Amniotic stem cell (primary cell): ENCODE results near the gene BIK.
A peak's percentile ranks its signal among the peaks of the same experiment; 100 is the strongest.

ENCODE experiments used
- DNase-seq: peaks from one replicate; lab custom pipeline; 2025; lab: John Stamatoyannopoulos, UW

The BIK gene

DNA sequence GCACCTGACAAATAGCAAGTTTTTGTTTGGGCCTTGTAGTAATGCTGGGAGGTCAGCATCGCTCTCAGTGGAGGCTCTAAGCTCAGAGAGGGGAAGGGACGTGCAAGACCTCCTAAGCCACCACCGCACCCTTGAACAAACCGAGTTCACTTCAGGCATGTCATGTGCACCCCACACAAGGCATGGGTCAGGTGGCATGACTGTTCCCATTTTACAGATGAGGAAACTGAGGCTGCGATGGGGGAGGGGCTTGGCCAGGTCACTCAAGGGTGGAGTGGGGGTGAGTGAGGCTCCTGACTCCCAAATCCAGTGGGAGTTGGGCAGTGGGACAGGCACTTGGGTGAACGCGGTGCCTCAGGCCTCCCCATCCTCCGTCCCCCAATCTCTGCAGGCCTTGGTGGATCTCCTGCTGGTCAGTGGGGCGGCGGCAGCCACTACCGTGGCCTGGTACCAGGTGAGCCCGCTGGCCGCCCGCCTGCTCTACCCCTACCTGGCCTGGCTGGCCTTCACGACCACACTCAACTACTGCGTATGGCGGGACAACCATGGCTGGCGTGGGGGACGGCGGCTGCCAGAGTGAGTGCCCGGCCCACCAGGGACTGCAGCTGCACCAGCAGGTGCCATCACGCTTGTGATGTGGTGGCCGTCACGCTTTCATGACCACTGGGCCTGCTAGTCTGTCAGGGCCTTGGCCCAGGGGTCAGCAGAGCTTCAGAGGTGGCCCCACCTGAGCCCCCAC is 52.0 kb downstream of the BIK start:
- no peak for DNase-seq

DNA sequence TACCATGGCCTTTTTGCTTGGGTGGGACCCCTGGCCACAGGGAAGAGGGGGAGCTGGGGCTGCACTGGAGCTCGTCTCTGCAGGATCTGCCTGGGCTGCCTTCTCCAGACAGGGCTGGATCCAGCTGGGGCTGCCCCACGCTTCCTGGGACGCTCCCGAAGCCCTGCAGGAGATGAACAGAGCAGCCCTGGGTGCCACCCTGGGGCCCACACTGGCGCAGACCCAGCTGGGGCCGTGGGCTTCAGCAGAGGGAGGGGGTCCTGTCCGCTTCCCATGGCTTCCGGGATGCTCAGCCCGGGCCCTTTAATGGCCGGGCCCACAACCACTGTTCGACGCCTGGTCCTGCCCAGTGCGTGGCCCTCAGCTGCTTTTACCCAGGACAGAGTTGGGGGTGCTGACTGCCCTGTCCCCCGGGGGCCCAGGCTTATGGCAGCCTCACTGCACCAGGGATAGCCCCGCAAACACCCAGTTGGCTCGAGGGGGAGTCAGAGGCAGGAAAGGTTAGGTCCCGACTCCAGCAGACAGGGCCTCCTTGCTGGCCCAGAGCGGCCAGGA is 52.8 kb downstream of the BIK start:
- DNase-seq = no peak

DNA sequence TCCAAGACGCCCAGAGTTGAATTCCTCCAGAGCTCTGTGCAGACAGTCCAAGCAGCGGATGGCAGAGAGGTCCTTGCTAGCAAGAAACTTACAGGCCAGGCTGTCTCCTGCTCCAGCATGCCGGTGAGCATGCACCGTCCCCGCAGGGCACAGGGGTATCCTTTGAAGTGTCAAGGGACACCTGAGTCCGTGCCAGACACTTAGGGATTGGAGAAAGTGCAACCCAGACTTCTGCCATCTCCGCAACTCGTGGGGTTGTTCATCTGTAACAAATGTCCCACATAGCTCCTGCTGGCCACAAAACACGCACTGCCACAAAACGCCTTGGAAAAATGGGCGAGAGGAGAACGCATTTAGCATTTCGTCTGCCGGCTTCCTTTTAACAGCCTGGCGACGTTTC is 54.1 kb downstream of the BIK start:
- no peak for DNase-seq

DNA sequence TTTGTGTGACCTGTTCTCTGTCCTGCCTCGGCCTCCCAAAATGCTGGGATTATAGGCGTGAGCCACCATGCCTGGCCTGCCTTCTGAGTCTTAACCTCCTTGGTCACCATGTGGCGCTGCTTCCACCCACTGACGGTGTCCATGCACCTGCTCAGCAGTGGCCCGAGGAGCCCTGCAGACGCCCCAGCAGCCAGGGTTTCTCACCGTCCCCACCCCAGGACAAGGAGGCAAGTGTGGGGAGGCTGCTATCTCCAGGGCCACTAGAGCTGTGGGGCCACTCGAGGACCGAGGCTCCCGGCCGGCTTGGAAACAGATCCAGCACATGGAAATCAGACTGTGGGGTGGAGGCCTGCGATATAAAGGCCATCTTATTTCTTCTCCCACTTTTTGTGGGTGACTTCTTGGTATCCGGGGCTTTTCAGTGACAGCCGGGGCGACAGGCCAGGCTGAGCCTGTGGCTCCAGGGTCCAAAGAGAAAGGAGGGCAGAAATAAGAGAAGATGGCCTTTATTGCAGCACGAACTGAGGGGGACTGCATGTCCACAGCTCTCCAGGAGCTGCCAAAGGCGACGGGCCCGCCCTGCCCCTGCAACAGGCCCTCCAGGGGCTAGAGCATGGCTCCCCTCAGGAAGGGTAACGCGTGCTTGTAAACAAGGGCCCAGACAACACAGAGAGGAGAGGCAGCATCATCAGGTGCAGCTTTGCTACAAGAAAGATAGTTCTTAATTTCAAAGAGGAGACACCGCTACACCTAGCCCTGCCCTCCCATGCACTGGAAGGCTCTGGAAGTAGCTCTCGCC is 55.8 kb downstream of the BIK start:
- no peak for DNase-seq

DNA sequence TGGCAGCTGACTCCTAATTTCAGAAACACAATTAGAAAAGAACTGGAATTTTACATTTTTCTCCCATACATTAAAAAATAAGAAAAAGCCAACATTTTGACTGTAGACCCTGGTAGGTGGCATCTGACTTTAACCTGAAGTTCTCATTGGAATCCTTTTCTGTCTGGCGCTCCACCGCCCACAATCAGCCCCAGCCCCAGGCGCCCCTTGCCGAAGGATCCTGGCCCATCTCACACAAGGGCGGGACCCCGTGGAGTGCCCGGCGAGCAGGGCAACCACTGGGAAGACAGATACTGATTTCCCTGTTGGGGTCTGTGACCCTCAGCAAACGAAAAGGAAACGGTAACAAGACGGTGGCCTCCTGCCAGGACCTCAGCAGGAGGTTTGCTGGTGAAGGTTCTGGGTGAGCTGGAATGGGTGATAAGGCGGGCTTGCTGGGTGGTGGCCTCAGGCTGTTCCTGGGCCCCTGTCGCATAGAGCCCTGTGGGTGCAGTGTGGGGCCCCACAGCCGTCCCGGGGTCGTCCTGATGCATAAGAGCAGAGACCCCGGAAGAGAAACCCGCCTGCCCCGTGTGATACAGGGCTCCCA is 56.5 kb downstream of the BIK start:
- no peak for DNase-seq

DNA sequence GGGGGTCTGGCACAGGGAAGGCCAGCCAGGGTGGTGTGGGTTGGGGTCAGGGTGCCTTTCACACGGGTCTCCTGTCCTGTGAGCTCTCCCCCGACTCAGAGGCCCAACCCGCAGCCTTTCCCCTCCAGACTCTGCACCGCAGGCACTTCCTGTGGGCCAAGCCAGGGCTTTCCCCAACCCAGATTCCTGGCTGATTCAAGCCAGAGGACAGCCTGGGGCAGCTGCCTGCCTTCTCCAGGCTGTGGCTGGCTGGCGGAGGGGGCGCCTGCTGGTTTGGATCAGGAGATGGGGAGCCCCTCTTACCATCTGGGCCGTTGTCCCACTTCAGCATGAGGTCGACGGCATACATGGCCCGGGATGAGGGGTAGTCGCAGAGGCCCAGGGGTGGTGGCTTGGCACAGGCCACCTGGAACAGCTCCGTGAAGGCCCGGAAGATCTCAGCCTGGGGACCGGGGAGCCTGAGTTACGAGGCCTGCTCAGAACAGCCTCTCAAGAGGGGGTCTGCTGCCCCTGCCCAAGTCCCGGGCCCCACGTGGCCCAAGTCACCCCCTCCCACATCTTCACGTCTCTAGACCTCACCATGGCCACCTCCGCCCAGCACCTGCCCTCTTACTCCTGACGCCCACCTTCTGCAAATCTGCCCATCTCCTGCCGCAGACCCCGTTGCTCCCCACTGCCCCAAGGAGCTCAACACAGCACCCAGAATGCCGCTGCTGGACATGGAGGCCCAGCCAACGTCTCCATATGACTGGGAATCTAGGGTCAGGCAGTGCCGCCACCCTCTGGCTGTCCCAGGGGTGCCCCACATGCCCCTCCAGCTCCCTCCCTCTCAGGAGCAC is 58.1 kb downstream of the BIK start:
- peak; percentile 54 for DNase-seq

DNA sequence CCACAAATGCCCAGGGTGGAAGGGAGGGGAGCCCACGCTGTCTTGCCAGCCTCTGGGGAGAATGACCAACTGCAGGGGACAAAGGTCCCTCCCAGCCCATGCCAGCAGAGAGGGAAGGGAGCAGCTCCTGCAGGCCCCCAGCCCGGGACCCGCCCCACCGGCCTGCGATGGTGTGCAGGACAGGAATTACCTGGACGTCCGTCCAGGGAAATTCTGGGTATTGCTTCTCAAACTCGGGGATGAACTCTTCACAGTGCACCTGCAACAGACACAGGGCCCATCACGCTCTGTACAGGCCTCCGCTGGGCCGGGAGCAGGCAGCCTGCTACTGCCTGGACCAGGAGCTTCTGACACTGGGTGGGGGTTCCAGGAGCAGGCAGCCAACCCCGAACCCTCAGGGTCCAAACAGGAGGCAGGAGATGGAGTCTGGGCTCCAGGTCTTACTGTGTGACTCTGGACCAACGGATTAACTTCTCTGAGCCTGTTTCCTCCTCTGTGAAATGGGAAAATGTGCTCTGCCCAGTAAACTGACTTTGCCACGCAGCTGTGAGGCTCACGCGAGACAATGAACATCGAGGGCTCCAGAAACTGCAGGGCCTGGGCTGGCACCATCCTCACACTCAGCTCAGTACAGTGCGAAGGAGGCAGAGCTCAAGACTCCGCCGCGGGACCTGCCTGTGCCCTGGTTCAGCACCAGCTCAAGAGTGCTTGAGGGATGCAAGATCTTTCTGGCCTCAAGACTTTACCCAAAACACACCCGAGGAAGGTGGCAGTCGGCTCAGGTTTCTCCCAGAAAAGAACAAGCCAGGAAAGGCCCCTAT is 59.0 kb downstream of the BIK start:
- no peak for DNase-seq

DNA sequence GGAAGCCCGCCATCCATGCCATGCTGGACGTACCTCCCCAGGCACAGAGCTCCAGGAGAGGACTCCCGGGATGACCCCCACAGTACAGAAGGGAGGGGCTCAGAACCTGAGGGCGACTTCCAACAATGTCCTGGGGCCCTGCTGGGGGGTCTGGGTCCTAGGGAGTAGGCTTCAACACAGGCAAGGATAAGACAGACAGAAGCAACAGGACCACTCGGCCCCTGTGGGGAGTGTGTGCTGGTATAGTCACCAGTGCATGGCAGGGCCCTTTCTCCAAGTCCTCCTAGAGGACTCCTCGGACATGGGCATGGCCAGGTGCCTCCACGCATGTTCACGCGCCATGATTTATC is 59.6 kb downstream of the BIK start:
- DNase-seq = no peak

DNA sequence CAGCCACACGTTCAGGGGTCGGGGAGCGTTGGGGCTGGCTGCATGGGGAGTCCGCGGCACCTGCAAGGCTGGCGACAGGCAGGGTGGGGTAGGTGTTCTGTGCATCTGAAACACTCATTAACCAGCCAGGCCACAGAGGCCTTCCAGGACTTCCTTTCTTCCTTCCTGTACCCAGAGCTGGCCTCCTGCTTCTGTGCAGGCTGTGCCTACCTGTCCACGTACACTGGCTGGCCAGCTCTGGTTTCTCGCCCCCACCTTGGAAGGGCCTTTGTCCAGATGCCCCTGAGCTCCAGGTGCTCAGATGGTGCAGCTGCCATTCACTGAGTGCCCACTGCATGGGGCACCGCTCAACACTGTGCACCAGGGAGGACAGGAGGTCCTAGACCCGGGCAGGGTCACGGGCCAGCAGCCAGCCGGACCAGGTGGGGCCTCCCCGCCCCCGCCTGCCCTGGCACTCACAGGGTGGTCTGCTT is 60.5 kb downstream of the BIK start:
- DNase-seq = no peak

DNA sequence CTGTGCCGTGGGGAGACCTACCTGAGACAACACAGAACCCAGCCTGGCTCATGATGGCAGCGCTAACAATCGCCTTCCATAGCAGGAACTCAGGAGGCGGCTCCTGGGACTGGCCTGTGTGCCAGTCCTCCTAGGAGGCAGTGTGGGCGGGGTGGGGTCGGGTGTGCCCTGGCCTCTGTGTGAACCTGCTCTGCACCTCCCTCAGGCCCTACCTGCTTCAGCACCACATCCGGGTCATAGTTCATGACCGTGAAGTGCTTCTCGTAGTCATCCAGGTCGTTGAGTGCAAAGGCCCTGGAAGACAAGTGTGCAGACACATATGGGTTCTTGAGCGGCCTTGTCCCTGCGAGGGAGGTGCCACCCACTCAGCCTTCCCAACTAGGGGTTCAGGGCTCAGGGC is 61.1 kb downstream of the BIK start:
- DNase-seq = no peak

DNA sequence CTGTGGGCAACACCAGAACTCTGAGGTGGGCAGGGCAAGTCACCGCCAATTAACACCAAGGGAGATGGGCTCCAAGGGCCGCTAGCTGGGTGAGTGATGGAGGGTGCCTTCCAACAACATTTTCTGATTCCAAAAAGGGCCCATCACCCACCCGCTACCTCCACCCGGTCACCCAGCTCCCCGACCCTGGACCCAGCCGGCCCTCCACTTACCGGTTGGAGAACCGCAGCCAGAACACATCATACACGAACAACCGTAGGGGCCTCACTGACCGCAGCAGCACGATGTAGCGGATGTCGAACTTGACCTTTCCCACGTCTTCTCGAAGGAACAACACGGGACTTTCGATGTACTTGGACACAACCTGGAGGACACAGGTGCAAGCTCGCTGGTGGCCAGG is 61.6 kb downstream of the BIK start:
- DNase-seq = no peak

DNA sequence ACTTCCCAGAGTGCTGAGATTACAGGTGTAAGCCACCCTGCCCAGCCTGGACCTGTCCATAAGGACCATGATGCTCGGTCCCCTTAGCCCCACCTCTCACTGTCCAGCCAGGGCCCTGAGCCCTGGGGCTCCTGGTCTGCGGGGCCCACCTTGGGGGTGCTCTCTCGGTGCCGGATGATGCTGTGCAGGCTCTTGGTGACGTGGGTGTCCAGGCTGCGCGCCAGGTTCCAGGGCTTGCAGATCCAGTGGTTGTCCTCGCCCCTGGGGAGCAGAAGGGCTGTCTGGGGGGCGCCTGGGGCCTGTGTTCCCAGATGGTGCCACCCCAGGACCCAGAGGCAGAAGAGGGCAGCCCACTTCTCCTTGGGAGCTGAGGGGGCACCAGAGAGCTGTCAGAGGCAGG is 63.0 kb downstream of the BIK start:
- DNase-seq = no peak

DNA sequence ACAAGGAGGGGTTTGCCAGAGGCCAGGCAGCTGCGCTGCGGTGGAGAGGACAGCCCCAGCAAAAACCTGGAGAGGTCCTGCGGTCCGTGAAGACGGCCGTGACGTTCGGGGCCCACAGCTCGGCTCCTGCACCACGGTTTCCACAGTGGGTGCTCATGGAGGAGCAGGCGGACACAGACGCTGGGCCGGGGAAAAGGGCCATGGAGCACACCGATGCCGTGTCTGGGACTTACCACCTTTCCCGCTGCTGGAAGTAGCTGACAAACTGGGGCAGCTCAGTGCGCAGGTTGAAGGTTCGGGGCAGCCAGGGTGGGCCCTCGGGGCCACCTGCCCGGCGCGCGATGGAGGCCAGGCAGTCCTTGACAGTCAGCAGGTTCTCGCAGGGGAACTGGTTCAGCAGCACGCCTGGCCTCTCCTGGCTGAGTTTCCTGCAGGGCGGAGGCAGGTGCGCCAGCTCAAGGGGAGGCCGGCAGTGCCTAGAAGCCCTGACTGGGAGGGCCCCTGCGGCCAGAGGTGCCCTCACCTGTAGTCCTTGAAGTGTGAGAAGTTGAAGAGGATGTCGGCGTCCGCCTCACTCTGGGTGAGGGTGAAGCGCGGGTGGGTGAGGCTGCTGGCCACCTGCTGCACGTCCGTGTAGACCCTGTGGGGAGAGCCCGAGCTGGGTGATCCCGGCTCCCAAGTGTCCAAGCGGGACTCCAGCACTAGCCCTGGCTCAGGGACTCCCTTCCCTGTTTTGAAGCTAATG is 63.6 kb downstream of the BIK start:
- no peak for DNase-seq

DNA sequence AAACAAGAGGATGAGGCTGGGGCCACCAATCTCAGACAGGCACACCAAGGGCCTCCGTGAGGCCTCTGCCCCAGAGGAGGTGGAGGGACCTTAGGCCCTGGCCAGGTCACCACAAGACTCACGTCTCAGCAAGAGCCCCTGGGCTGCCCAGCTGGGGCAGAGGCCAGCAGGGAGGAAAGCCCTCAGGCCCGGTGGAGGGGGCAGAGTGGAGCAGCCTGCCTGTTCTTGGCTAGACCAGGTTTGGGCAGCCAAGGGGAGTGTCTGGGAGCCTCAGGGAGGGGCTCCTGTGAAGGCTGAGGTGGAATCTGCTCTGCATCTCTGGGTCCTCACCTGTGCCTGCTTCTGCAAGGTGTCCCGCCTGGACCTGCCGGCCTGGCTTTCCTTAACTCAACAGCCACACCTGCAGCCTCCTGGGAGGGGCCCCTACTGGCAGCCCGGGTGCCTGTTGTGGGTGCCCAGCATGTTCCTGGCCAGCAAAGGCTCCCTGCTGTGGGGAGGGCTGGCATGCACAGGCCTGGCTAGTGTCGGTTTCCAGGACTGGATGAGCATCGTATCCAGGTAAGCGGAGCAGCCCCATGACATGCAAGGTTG is 64.5 kb downstream of the BIK start:
- no peak for DNase-seq

DNA sequence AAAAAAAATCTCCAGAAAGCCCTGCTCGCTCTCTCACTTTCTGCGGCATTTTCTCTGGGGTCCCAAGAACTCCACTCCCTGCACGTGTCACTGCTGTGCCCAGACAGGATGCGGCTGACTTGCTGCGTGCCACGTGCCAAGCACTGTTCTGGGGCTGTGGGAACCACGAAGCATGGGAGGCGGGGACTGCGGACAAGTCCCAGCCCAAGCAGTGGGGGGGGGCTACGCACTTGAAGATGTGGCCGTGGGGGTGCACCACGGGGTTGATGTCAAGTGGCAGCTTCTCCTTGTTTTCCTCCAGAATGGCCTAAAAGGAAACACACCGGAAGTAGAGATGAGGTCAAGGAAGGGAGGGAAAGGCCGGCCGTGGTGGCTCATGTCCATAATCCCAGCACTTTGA is 65.5 kb downstream of the BIK start:
- no peak for DNase-seq

DNA sequence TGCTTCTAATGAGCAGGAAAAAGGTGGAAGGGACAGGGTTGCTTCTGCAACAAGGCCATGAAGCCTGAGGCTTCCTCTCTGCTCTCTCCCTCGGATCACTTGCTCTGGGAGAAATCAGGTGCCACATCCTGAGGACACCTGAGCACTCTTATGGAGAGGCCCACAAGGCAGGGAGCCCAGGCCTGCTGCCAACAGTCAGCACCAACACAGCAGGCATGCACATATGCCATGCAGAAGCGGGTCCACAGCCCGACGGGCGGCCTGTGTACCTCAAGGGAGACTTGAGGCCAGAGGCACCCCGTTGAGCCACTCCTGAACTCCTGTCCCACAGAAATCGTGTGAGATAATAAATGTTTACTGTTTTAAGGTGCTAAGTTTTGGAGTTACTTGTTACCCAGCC is 66.9 kb downstream of the BIK start:
- DNase-seq = no peak
